Measurements from ENCODE around the gene MKKS. TPM values are rescaled to one million over a fixed set of nuclear protein-coding genes. Genes with fewer than 3 reads are reported as not detected.

Gene MKKS
- total and polyA plus RNA-seq, 2 of the 13 experiments (the other 11 are each of a cell fraction or from before 2014, with no cell fraction given) = 26.7 to 34.5 TPM

DNA sequence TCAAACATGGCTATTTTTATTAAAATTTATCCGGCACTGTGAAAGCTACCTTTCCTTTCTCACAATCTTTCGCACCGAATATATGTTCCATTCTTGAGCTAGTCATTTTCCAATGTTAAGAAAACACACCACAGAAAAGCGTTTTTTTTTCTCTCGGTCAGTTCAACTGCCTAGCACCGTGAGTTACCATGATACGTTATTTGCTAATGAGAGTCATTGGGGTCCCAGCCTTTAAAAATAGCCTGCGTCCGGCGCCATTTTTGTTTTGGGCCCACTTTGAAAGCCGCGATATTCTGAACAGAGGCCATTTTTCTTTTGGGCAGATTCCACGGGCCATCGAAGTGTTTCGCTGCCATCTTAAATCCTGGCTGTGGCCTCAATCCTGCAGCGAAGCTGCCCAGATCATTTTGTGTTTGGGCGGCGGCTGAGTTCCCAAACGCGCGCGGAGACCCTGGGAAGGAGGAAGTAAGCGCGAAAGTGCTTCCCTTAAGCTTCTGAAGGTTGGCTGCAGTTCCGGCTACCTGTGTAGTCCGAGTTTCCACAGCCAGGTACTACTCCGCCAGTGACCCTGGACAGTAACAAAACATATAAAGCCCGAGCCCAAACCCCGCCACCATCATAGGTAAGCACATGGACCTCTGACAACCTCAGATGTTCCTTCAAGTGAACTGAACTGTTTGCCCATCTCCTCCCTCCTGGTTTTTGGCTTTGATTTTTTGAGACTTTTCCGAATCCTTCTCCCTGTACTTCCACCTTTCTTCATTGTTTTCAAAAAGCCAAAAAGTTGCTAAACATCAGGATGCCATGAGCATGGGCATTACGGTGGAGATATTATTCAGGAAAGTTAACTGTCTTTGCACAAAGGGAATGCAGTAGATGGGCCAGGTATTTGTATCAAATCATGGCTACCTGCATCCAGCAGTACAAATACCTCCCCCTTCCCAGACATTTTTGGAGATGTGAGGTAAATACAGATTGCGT lies 1.1 kb upstream of the MKKS start, which contains the start of gene SLX4IP (continued):
- TF ChIP-seq ZKSCAN8 (CRISPR knock-in tag; IDR thresholded peaks at IDR 0.05; ENCODE audit: borderline replicate concordance) (peak; percentile 46; the same call in 1 of the 2 replicates), GATAD2A (CRISPR knock-in tag; IDR thresholded peaks at IDR 0.05) (peak; percentile 69), SRY (CRISPR knock-in tag; IDR thresholded peaks at IDR 0.05) (peak; percentile 71), ZNF773 (CRISPR knock-in tag; IDR thresholded peaks at IDR 0.05; ENCODE audit: borderline replicate concordance) (no peak), ASH2L (IDR thresholded peaks at IDR 0.05; ENCODE audit: insufficient read length, low read depth, low read length) (peak; percentile 34), MED13 (CRISPR knock-in tag; IDR thresholded peaks at IDR 0.05) (no peak; the same call in 1 of the 2 replicates), ZNF282 (IDR thresholded peaks at IDR 0.05; ENCODE audit: partially characterized antibody) (no peak), ZNF720 (CRISPR knock-in tag; IDR thresholded peaks at IDR 0.05) (0 out of 2 replicates have a peak, but pooled peaks have one; percentile 24)
- TF ChIP-seq, protein P1, sequence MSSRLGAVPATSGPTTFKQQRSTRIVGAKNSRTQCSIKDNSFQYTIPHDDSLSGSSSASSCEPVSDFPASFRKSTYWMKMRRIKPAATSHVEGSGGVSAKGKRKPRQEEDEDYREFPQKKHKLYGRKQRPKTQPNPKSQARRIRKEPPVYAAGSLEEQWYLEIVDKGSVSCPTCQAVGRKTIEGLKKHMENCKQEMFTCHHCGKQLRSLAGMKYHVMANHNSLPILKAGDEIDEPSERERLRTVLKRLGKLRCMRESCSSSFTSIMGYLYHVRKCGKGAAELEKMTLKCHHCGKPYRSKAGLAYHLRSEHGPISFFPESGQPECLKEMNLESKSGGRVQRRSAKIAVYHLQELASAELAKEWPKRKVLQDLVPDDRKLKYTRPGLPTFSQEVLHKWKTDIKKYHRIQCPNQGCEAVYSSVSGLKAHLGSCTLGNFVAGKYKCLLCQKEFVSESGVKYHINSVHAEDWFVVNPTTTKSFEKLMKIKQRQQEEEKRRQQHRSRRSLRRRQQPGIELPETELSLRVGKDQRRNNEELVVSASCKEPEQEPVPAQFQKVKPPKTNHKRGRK (CRISPR knock-in tag; IDR thresholded peaks at IDR 0.05) = no peak
- TF ChIP-seq, protein P2, sequence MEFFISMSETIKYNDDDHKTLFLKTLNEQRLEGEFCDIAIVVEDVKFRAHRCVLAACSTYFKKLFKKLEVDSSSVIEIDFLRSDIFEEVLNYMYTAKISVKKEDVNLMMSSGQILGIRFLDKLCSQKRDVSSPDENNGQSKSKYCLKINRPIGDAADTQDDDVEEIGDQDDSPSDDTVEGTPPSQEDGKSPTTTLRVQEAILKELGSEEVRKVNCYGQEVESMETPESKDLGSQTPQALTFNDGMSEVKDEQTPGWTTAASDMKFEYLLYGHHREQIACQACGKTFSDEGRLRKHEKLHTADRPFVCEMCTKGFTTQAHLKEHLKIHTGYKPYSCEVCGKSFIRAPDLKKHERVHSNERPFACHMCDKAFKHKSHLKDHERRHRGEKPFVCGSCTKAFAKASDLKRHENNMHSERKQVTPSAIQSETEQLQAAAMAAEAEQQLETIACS (CRISPR knock-in tag; IDR thresholded peaks at IDR 0.05) = no peak
- TF ChIP-seq, protein P3, sequence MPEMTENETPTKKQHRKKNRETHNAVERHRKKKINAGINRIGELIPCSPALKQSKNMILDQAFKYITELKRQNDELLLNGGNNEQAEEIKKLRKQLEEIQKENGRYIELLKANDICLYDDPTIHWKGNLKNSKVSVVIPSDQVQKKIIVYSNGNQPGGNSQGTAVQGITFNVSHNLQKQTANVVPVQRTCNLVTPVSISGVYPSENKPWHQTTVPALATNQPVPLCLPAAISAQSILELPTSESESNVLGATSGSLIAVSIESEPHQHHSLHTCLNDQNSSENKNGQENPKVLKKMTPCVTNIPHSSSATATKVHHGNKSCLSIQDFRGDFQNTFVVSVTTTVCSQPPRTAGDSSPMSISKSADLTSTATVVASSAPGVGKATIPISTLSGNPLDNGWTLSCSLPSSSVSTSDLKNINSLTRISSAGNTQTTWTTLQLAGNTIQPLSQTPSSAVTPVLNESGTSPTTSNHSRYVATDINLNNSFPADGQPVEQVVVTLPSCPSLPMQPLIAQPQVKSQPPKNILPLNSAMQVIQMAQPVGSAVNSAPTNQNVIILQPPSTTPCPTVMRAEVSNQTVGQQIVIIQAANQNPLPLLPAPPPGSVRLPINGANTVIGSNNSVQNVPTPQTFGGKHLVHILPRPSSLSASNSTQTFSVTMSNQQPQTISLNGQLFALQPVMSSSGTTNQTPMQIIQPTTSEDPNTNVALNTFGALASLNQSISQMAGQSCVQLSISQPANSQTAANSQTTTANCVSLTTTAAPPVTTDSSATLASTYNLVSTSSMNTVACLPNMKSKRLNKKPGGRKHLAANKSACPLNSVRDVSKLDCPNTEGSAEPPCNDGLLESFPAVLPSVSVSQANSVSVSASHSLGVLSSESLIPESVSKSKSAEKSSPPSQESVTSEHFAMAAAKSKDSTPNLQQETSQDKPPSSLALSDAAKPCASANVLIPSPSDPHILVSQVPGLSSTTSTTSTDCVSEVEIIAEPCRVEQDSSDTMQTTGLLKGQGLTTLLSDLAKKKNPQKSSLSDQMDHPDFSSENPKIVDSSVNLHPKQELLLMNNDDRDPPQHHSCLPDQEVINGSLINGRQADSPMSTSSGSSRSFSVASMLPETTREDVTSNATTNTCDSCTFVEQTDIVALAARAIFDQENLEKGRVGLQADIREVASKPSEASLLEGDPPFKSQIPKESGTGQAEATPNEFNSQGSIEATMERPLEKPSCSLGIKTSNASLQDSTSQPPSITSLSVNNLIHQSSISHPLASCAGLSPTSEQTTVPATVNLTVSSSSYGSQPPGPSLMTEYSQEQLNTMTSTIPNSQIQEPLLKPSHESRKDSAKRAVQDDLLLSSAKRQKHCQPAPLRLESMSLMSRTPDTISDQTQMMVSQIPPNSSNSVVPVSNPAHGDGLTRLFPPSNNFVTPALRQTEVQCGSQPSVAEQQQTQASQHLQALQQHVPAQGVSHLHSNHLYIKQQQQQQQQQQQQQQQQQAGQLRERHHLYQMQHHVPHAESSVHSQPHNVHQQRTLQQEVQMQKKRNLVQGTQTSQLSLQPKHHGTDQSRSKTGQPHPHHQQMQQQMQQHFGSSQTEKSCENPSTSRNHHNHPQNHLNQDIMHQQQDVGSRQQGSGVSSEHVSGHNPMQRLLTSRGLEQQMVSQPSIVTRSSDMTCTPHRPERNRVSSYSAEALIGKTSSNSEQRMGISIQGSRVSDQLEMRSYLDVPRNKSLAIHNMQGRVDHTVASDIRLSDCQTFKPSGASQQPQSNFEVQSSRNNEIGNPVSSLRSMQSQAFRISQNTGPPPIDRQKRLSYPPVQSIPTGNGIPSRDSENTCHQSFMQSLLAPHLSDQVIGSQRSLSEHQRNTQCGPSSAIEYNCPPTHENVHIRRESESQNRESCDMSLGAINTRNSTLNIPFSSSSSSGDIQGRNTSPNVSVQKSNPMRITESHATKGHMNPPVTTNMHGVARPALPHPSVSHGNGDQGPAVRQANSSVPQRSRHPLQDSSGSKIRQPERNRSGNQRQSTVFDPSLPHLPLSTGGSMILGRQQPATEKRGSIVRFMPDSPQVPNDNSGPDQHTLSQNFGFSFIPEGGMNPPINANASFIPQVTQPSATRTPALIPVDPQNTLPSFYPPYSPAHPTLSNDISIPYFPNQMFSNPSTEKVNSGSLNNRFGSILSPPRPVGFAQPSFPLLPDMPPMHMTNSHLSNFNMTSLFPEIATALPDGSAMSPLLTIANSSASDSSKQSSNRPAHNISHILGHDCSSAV (CRISPR knock-in tag; IDR thresholded peaks at IDR 0.05; ENCODE audit: borderline replicate concordance) = no peak
- TF ChIP-seq, protein P4, sequence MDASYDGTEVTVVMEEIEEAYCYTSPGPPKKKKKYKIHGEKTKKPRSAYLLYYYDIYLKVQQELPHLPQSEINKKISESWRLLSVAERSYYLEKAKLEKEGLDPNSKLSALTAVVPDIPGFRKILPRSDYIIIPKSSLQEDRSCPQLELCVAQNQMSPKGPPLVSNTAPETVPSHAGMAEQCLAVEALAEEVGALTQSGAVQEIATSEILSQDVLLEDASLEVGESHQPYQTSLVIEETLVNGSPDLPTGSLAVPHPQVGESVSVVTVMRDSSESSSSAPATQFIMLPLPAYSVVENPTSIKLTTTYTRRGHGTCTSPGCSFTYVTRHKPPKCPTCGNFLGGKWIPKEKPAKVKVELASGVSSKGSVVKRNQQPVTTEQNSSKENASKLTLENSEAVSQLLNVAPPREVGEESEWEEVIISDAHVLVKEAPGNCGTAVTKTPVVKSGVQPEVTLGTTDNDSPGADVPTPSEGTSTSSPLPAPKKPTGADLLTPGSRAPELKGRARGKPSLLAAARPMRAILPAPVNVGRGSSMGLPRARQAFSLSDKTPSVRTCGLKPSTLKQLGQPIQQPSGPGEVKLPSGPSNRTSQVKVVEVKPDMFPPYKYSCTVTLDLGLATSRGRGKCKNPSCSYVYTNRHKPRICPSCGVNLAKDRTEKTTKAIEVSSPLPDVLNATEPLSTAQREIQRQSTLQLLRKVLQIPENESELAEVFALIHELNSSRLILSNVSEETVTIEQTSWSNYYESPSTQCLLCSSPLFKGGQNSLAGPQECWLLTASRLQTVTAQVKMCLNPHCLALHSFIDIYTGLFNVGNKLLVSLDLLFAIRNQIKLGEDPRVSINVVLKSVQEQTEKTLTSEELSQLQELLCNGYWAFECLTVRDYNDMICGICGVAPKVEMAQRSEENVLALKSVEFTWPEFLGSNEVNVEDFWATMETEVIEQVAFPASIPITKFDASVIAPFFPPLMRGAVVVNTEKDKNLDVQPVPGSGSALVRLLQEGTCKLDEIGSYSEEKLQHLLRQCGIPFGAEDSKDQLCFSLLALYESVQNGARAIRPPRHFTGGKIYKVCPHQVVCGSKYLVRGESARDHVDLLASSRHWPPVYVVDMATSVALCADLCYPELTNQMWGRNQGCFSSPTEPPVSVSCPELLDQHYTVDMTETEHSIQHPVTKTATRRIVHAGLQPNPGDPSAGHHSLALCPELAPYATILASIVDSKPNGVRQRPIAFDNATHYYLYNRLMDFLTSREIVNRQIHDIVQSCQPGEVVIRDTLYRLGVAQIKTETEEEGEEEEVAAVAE (CRISPR knock-in tag; IDR thresholded peaks at IDR 0.05; ENCODE audit: borderline replicate concordance) = peak; percentile 92; the same call in 1 of the 2 replicates

Data from HepG2 (cell line).